HG03064 (cell line): Measurements from ENCODE around the gene NPIPB4.
"Not testable (repeated sequence)": the region's sequence is repeated elsewhere in the genome, so short reads cannot be mapped to it uniquely, and the experiment has no call there.

Source experiments
- ATAC-seq: cut with Tn5 transposase; IDR thresholded peaks from one replicate; pipeline ENCODE4 v1.9.1; 2021; ENCODE audit warnings: low read depth; ENCODE audit not compliant: unreplicated experiment

The NPIPB4 gene

GRCh38 chr16:21790506-21790905 is 67.0 kb downstream of the NPIPB4 start:
- not testable (repeated sequence) for ATAC-seq
